HG03558 (cell line): ENCODE data around the gene ITK.

Experiments used
- ATAC-seq: cut with Tn5 transposase; IDR thresholded peaks from one replicate; pipeline ENCODE4 v1.9.1; 2021; ENCODE audit warnings: moderate number of reproducible peaks; ENCODE audit not compliant: unreplicated experiment; ENCODE audit errors: extremely low read depth

ITK gene

GRCh38 chr5:157180374-157181264 lies at the start of gene ITK:
Gene ITK, plus strand, starts transcription at chr5:157180840. Its CDS starts 138 bp downstream, at chr5:157180978.
- no peak for ATAC-seq

- ATAC-seq: no peak
Measured at GRCh38 chr5:157130925-157131324, 49.7 kb upstream of the ITK start.

DNA sequence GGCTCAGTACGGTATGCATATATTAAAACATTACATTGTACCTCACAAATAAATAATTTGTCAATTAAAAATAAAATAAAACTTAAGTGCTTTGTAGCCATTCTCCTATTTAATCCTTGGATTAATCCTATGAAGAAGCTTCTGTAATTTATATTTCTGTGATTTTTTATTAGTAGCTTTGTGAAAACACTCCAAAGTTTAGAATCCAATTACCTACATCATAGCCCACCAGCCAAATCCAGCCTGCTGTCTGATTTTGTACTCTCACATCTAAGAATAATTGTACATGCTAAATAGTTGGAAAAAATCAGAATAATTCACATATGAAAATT lies 48.4 kb upstream of the ITK start:
- ATAC-seq: no peak

GRCh38 chr5:157137691-157138090 lies 42.9 kb upstream of the ITK start:
- no peak for ATAC-seq

DNA sequence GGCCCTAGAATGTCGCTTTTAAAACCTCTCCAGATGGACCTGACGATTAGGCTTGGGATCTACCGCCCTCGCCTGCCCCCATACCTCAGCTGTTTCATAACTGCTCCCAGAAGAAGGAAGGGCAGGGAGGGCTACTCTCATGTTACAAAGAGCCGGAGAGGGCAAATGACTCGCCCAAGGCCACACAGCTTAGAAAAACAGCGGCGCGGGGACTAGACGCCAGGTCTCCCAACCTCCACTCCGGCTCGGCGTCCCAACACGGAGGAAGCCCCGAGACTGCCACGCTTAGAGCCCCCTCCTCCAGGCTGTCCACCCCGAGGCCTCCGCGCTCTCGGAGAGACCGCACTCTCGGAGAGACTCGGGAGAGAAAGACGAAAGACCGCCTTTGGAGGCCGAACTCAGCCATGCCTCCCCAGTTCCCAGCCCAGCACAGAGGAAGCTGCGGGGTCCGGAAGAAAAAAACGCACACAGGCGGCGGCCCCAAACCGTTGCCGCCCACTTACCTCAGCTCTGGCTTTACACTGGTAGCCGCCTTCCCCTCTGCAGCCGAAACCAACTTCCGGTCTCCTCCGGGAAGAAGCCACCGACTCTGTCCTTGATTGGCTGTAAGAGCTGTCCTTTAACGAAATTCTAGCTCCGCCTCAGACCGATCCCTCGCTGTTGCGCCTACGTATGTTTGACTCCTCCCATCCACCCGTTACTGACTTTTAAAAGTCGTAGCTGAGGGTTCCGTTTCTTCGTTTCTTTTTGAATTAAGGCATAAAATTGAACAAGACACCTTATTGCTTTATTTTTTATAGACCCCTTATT lies 38.1 kb upstream of the ITK start, which contains the start of gene MED7:
Gene MED7 (minus strand): TSS at position 549 of the 810 bp plus-strand sequence. CDS start 3,434 bp downstream, outside the sequence.
- peak; percentile 99 for ATAC-seq

GRCh38 chr5:157143127-157143971 lies 37.3 kb upstream of the ITK start:
- peak; percentile 20 for ATAC-seq

DNA sequence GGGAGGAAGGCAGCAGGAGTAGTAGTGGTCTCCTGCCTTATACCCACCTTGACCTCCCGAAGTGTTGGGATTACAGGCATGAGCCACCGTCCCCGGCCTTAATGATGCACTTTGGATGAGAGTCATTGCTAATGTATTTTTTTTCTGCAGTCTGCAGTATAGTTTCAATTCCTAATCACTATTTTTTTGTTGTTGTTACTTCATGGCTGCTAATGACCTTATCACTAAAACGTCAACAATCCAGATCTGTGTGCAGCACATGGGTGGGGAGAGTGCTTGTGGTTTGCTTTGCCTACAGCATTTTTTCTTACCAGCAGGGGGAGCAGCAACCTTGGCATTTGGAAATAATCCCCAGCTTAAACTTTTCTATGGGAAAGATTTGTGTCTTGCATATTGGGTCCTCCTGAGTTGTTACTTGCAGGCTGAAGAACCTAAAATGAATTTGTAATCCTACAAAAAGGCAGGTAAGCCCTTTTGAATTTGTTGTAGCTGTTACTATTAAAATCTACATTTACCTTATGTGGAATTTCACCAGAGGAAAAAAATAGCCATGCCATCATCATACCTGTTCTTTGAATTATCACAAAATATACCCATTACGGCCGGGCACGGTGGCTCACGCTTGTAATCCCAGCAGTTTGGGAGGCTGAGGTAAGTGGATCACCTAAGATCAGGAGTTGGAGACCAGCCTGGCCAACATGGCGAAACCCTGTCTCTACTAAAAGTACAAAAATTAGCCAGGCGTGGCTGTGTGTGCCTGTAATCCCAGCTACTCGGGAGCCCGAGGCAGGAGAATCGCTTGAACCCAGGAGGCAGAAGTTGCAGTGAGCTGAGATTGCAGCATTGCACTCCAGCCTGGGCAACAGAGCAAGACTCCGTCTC lies 31.7 kb upstream of the ITK start:
- no peak for ATAC-seq

GRCh38 chr5:157150995-157151394 lies 29.6 kb upstream of the ITK start:
- ATAC-seq: no peak

DNA sequence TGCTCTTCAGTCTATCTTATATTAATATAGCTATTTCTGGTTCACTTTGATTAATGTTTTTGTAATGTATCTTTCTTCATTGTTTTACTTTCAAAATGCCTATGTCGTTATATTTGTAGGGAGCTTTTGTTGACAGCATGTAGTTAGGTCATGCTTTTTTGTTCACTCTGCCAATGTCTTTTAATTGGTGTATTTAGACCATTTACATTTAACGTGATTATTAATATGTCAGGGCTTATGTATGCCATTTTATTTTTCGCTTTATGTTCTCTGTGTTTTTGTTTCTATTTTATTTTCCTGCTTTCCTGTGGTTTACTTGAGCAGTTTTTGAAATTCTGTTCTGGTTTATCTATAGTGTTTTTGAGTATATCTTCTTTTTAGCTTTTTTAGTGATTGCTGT lies 25.3 kb upstream of the ITK start:
- no peak for ATAC-seq

GRCh38 chr5:157157293-157157891 lies 23.2 kb upstream of the ITK start:
- no peak for ATAC-seq

DNA sequence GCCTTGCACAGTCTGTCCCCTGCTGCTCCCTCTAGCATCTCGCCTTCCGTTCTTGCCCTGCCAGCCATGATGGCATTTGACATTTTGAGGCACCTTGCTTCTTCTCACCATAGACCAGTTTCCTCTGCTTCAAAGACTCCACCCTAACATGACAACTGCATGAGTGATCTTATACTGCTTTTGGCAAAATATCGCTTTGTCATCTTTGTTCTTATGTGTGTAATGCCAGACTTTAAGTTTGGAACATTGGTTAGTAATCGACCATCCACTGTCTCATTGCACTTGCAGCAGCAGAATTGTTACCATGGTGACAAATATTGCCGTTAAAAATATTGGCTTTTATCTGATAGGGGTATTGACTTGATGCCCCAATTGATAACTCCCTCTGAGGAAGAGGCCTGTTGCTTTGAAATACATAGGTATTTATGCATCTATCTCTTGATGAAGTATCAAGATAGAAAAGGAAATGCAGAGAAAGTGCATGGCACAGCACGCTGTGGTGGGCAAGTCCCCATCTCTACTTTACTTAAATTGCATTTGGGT lies 21.4 kb upstream of the ITK start:
- no peak for ATAC-seq

DNA sequence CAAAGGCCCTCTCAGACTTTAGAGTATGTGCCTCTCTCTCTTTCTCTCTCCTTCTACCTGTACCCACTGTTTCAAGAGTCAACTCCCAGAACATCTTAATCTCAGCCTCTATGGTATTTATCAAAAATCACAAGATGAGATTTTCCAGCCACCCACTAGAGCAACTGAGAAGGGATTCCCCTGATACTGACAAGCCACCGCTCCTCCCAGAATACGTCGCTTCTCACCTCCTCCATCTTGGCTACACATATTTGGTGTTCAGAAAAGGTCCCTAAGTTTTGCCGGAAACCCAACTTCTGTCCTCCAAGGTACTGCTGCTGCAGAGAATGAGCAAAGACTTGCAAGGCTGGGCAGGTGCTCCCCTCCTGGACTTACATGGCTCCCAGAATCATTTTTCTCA lies 20.6 kb upstream of the ITK start:
- no peak for ATAC-seq

- no peak for ATAC-seq
Measured at GRCh38 chr5:157161996-157162395, 18.6 kb upstream of the ITK start.

- ATAC-seq: no peak
Measured at GRCh38 chr5:157162919-157163510, 17.6 kb upstream of the ITK start.

DNA sequence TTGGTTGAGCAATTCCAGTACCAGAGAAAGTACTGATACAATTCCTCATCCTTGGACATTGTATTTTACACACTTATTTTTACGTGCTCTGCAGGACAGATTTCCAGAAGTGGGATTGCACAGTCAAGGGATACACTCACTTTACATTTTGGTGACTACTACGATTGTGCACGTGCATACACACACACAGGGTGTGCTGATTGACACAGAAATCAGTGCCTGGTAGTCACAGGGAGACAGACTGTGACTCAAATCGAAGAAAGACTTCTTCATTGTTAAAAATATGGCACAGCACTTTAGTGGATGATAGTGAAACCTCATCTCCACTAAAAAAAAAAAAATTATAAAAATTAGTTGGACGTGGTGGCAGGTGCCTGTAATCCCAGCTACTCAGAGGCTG lies 16.1 kb upstream of the ITK start:
- ATAC-seq: no peak

DNA sequence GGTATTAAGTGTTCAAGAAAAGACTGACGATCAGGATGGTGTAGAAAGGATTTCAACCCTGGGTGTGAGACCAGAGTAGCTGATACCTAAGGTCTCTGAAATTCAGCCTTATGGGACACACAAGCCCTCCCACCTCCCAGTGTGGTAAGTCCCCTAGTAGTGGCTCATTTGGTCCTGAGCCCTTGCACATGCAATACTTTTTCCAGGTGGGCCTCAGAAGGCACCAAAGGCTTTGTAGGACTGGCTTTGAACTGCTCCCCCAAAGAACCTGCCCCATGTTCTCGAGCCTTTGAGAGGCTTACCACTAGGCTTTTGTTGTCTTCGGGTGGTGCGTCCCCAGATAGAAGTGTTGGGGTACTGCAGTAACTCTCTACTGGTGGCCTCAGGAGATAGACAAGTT lies 15.4 kb upstream of the ITK start:
- ATAC-seq: no peak

GRCh38 chr5:157165668-157166067 lies 15.0 kb upstream of the ITK start:
- no peak for ATAC-seq
